HepG2 (cell line): ENCODE results near the gene ETV2. TPM values are rescaled to one million over a fixed set of nuclear protein-coding genes. Genes with fewer than 3 reads are reported as not detected.

Experiments used
- ATAC-seq: fragments of 200-7000 bp; cut with Tn5 transposase; 3 replicates; pipeline ENCODE4 v1.9.1; 2020; ENCODE audit warnings: mild to moderate bottlenecking, moderate library complexity
- BruUV-seq: library from RNA; stranded (reverse); fragments of 400-500 nt; replicated peaks from 2 replicates; lab custom pipeline; 2021; lab: Mats Ljungman, UMichigan
- CTCF ChIA-PET: fragments of 300-600 bp; formaldehyde crosslinking; extraction: SDS; loops from one replicate; lab custom pipeline; 2021; ENCODE audit warnings: low total read pairs, inconsistent platforms, low intra/inter-chr PET ratio; lab: Yijun Ruan, JAX
- POLR2A ChIA-PET: fragments of 350-600 bp; sonication (Branson Sonifier 250); formaldehyde crosslinking; loops from one replicate; lab custom pipeline; 2020; ENCODE audit warnings: antibody characterized with exemption, inconsistent platforms; lab: Yijun Ruan, JAX
- DNase-seq: peaks from one replicate; pipeline ENCODE4 v3.0.0-alpha.2; 2015; ENCODE audit warnings: low spot score
- FAIRE-seq: peaks from 3 replicates; lab custom pipeline; 2011; peaks lifted over from hg19 to GRCh38; lab: Jason Lieb, UNC
- H2AFZ ChIP-seq: one replicate; pipeline ENCODE4 v1.6.1; 2011; ENCODE audit warnings: low read length, inconsistent platforms
- H3K27ac ChIP-seq: fragments of 300-600 bp; 3 replicates; pipeline ENCODE4 v1.8.0; 2011; ENCODE audit warnings: mixed run types, mild to moderate bottlenecking, mixed read lengths, low read length, inconsistent platforms; ENCODE audit not compliant: insufficient read depth; ENCODE audit errors: extremely low read length
- H3K27me3 ChIP-seq, 2 experiments: fragments of 200-600 bp in 1 of 2; 2 replicates in 1 of 2; 3 replicates in 1 of 2; pipeline versions ENCODE4 v1.6.0 to v1.8.0; 2011; ENCODE audit warnings: low read length in 2 of 2, mild to moderate bottlenecking in 2 of 2, moderate library complexity in 2 of 2, inconsistent platforms in 1 of 2; ENCODE audit not compliant: insufficient read depth in 2 of 2, control insufficient read depth in 1 of 2
- H3K36me3 ChIP-seq, 2 experiments: fragments of 200-600 bp in 1 of 2; replicated peaks in 1 of 2; 2 replicates in 1 of 2; 3 replicates in 1 of 2; pipeline versions ENCODE4 v1.5.1 to v1.8.0; 2011; ENCODE audit warnings: low read length in 2 of 2, inconsistent platforms in 1 of 2; ENCODE audit not compliant: insufficient read depth in 2 of 2, control insufficient read depth in 1 of 2
- H3K4me1 ChIP-seq: 2 replicates; pipeline ENCODE4 v1.5.1; 2012; ENCODE audit warnings: low read length, inconsistent platforms; ENCODE audit not compliant: insufficient read depth
- H3K4me2 ChIP-seq: 2 replicates; pipeline ENCODE4 v1.6.0; 2011; ENCODE audit warnings: low read depth, low read length, inconsistent platforms
- H3K4me3 ChIP-seq, 3 experiments: fragments of 200-600 bp in 1 of 3; sonication (generic), shearing (Covaris generic) in 1 of 3; replicated peaks in 1 of 3; 2 replicates each; pipeline ENCODE4 v1.5.1; 2011 to 2016; ENCODE audit warnings: low read length in 3 of 3, inconsistent platforms in 2 of 3, low read depth in 2 of 3, mild to moderate bottlenecking in 2 of 3, control low read depth in 1 of 3, mixed read lengths in 1 of 3; ENCODE audit not compliant: insufficient read depth in 1 of 3
- H3K79me2 ChIP-seq: one replicate; pipeline ENCODE4 v1.6.1; 2011; ENCODE audit warnings: low read length, inconsistent platforms; ENCODE audit not compliant: insufficient read depth
- H3K9ac ChIP-seq: 2 replicates; pipeline ENCODE4 v1.6.0; 2011; ENCODE audit warnings: mild to moderate bottlenecking, low read depth, low read length, inconsistent platforms; ENCODE audit not compliant: insufficient read depth
- H3K9me3 ChIP-seq: 2 replicates; pipeline ENCODE4 v1.5.1; 2012; ENCODE audit warnings: mild to moderate bottlenecking, low read length
- H4K20me1 ChIP-seq: 2 replicates; pipeline ENCODE4 v1.6.0; 2011; ENCODE audit warnings: inconsistent platforms, mild to moderate bottlenecking, low read length, moderate library complexity; ENCODE audit not compliant: insufficient read depth
- AGO1 ChIP-seq: fragments of 200-400 bp; formaldehyde crosslinking; IDR thresholded peaks from 2 replicates; pipeline ENCODE4 v1.6.1; 2017; ENCODE audit warnings: mild to moderate bottlenecking, low read depth, low read length, moderate library complexity; ENCODE audit not compliant: poor library complexity, severe bottlenecking
- FOXO1 ChIP-seq: sonication (generic); formaldehyde crosslinking; IDR thresholded peaks from 2 replicates; pipeline ENCODE4 v1.4.0; 2020; ENCODE audit warnings: missing genetic modification reagents
- HNF4G ChIP-seq, 2 experiments: sonication (generic) in 1 of 2; formaldehyde crosslinking in 1 of 2; IDR thresholded peaks; 2 replicates each; pipeline versions ENCODE4 v1.4.0 to v1.6.1; 2011 to 2020; ENCODE audit warnings: borderline replicate concordance in 2 of 2, low read depth in 2 of 2, mild to moderate bottlenecking in 2 of 2, low read length in 1 of 2, missing genetic modification reagents in 1 of 2, moderate library complexity in 1 of 2
- IRF2 ChIP-seq: IDR thresholded peaks from 2 replicates; pipeline ENCODE4 v1.6.1; 2018; ENCODE audit warnings: missing genetic modification reagents, missing compliant biosample characterization
- KLF13 ChIP-seq: sonication (generic); formaldehyde crosslinking; IDR thresholded peaks from 2 replicates; pipeline ENCODE4 v1.4.0; 2020; ENCODE audit warnings: mild to moderate bottlenecking, missing genetic modification reagents
- MIER3 ChIP-seq: IDR thresholded peaks from 2 replicates; pipeline ENCODE4 v1.6.1; 2016; ENCODE audit warnings: missing compliant biosample characterization, borderline replicate concordance
- MYNN ChIP-seq: sonication (generic); formaldehyde crosslinking; IDR thresholded peaks from 2 replicates; pipeline ENCODE4 v1.4.0; 2020; ENCODE audit warnings: mild to moderate bottlenecking, low read depth, missing genetic modification reagents
- NCOA5 ChIP-seq: sonication (generic); formaldehyde crosslinking; IDR thresholded peaks from 2 replicates; pipeline ENCODE4 v1.4.0; 2020; ENCODE audit warnings: missing genetic modification reagents
- RXRA ChIP-seq: sonication (generic); formaldehyde crosslinking; IDR thresholded peaks from 2 replicates; pipeline ENCODE4 v1.5.1; 2020; ENCODE audit warnings: missing genetic modification reagents
- SNAI1 ChIP-seq: sonication (generic); formaldehyde crosslinking; IDR thresholded peaks from 2 replicates; pipeline ENCODE4 v1.5.0; 2020; ENCODE audit warnings: mild to moderate bottlenecking, missing genetic modification reagents, borderline replicate concordance
- SRSF9 ChIP-seq: fragments of 200-400 bp; formaldehyde crosslinking; IDR thresholded peaks from 2 replicates; pipeline ENCODE4 v1.6.1; 2018; ENCODE audit warnings: borderline replicate concordance, mild to moderate bottlenecking, low read depth, low read length; ENCODE audit not compliant: insufficient read depth, poor library complexity, severe bottlenecking
- ZFP90 ChIP-seq: sonication (generic); formaldehyde crosslinking; IDR thresholded peaks from 2 replicates; pipeline ENCODE4 v1.8.0; 2022; ENCODE audit warnings: missing genetic modification reagents, mild to moderate bottlenecking, inconsistent platforms, borderline replicate concordance
- ZNF121 ChIP-seq: sonication (generic); formaldehyde crosslinking; IDR thresholded peaks from 2 replicates; pipeline ENCODE4 v1.5.0; 2020; ENCODE audit warnings: mild to moderate bottlenecking, missing genetic modification reagents
- ZNF317 ChIP-seq: sonication (generic); formaldehyde crosslinking; IDR thresholded peaks from 2 replicates; pipeline ENCODE4 v1.5.0; 2020; ENCODE audit warnings: mild to moderate bottlenecking, missing genetic modification reagents
- WGBS: methylation state at CpG from one replicate; pipeline ENCODE4 v1.1.6; 2017; ENCODE audit warnings: low lambda C conversion rate; 5-methylcytosine and 5-hydroxymethylcytosine counted together
- in situ Hi-C: cut with HindIII; loops from 2 replicates; pipeline ENCODE4 v1.10.0; 2017; ENCODE audit warnings: low pct_unique_long_range_greater_than_20kb; ENCODE audit not compliant: extremely low pct_ligation_motif_present
- intact Hi-C: fragments of 100-400 bp; cut with micrococcal nuclease; formaldehyde crosslinking; loops from one replicate; pipeline ENCODE4 v1.10.0; 2022; ENCODE audit not compliant: unreplicated experiment
- polyA plus RNA-seq, 8 experiments: library from polyadenylated mRNA; depleted of rRNA in 3 of 8; stranded (reverse) in 7 of 8; unstranded in 1 of 8; fragments of >200 nt; fragmentation: Illumina TruSeq in 4 of 8; extraction: Trizol in 4 of 8; gene quantifications; 2 replicates each; pipeline versions ENCODE4 v1.2.1 to v1.2.3, GENCODE V29; 2011 to 2016; ENCODE audit warnings: low read depth in 4 of 8, missing spikeins in 1 of 8, mixed read lengths in 1 of 8; ENCODE audit not compliant: insufficient read depth in 1 of 8
- total RNA-seq, 5 experiments: library from RNA; depleted of rRNA; stranded (reverse); fragments of >200 nt; fragmentation: Illumina TruSeq; extraction: Trizol; gene quantifications; 2 replicates each; pipeline ENCODE4 v1.2.3, GENCODE V29; 2016; ENCODE audit warnings: low read depth in 1 of 5
- TF ChIP-seq, protein P1 (sequence below): sonication (generic); formaldehyde crosslinking; IDR thresholded peaks from 2 replicates; pipeline ENCODE4 v1.4.0; 2020; ENCODE audit warnings: mild to moderate bottlenecking, missing genetic modification reagents
- TF ChIP-seq, protein P2 (sequence below): sonication (generic); formaldehyde crosslinking; IDR thresholded peaks from 2 replicates; pipeline ENCODE4 v1.4.0; 2020; ENCODE audit warnings: mild to moderate bottlenecking, low read depth, missing genetic modification reagents
- TF ChIP-seq, protein P3 (sequence below): sonication (generic); formaldehyde crosslinking; IDR thresholded peaks from 2 replicates; pipeline ENCODE4 v1.4.0; 2020; ENCODE audit warnings: missing genetic modification reagents, mild to moderate bottlenecking, borderline replicate concordance

ETV2 gene
- total and polyA plus RNA-seq, 2 of the 13 experiments (the other 11 are each of a cell fraction or from before 2014, with no cell fraction given), result 0.07 to 0.20 TPM

DNA sequence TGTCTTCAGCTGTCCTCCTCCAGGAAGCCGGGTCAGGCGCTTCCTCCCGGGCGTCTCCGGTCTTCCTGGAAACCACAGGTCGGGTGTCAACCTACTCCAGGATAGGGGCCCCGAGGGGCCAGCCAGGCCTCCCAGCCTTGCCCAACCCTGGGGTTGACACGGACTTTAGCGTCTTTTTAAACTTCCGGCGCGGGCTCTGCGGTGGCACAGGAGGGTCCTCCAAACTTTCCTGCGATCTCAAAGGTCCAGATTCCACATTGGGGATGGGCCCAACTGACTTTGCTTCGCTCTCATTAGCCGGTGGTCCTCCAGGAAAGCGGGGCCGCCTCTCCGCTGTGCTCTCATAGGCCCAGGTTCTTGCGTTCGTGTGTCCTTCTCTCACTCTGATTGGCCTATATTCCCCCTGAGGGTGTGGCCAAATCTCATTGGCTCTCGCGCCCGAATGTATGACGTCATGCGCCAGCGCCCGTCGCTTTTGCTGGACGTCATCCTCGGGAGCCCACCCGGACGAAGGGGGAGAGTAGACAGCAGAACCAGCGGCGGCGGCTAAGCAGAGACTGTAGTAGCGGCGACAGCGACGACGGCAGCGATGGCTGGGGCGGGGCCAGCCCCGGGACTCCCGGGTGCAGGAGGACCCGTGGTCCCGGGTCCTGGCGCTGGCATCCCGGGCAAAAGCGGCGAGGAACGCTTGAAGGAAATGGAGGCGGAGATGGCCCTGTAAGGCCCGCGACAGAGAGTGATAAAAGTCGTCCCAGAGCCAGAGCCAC is 12.8 kb upstream of the ETV2 start, which contains the start of gene RBM42:
Gene RBM42, plus strand, starts transcription at position 472 of the 767 bp plus-strand sequence. Its CDS starts 118 bp downstream, at position 590.
- ChIA-PET CTCF (no interaction called here), POLR2A (interaction anchor here (1.0 to 1.6 kb wide), 5 partner anchors 14 to 33 kb away, joined by 3 to 4 read pairs (median 4); partner anchors contain the start of genes COX6B1 and HAUS5)
- BruUV-seq, result no TSS peak
- Histone ChIP-seq H3K27me3 (no peaks in the 10 kb centered on the region; a peak in 1 of 5 replicates), H3K9ac (peak within 1 kb of the TSS; percentile 91), H3K9me3 (no peaks in the 10 kb centered on the region), H3K36me3 (peaks cover 16 to 29% of the 10 kb centered on the region in 2 experiments; a peak in 4 of 5 replicates), H3K27ac (peak within 1 kb of the TSS; percentile 90), H2AFZ (no peak within 1 kb of the TSS), H3K4me1 (peaks cover 18% of the 10 kb centered on the region; the same call in 1 of the 2 replicates), H3K4me3 (peak within 1 kb of the TSS; percentile 88 to 94 (median 88)), H3K4me2 (peak within 1 kb of the TSS; percentile 97), H3K79me2 (peaks cover 10% of the 10 kb centered on the region), H4K20me1 (no peaks in the 10 kb centered on the region)
- ATAC-seq, result peak; percentile 99
- DNase-seq, result peak; percentile 99
- FAIRE-seq, result peak; percentile 99
- intact Hi-C loops, result no loop called here
- WGBS, result 0% methylated on average over 25 of the region's 56 CpGs
- in situ Hi-C loops, result no loop called here
- 0 out of 2 replicates have a peak, but pooled peaks have one; percentile 20 for TF ChIP-seq RXRA (CRISPR knock-in tag)
- TF ChIP-seq MYNN, result no peak
- TF ChIP-seq SRSF9, result no peak
- TF ChIP-seq, protein P1, sequence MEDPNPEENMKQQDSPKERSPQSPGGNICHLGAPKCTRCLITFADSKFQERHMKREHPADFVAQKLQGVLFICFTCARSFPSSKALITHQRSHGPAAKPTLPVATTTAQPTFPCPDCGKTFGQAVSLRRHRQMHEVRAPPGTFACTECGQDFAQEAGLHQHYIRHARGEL (CRISPR knock-in tag), result no peak
- TF ChIP-seq SNAI1 (CRISPR knock-in tag), result no peak
- TF ChIP-seq, protein P2, sequence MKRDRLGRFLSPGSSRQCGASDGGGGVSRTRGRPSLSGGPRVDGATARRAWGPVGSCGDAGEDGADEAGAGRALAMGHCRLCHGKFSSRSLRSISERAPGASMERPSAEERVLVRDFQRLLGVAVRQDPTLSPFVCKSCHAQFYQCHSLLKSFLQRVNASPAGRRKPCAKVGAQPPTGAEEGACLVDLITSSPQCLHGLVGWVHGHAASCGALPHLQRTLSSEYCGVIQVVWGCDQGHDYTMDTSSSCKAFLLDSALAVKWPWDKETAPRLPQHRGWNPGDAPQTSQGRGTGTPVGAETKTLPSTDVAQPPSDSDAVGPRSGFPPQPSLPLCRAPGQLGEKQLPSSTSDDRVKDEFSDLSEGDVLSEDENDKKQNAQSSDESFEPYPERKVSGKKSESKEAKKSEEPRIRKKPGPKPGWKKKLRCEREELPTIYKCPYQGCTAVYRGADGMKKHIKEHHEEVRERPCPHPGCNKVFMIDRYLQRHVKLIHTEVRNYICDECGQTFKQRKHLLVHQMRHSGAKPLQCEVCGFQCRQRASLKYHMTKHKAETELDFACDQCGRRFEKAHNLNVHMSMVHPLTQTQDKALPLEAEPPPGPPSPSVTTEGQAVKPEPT (CRISPR knock-in tag), result no peak; the same call in 1 of the 2 replicates
- TF ChIP-seq, protein P3, sequence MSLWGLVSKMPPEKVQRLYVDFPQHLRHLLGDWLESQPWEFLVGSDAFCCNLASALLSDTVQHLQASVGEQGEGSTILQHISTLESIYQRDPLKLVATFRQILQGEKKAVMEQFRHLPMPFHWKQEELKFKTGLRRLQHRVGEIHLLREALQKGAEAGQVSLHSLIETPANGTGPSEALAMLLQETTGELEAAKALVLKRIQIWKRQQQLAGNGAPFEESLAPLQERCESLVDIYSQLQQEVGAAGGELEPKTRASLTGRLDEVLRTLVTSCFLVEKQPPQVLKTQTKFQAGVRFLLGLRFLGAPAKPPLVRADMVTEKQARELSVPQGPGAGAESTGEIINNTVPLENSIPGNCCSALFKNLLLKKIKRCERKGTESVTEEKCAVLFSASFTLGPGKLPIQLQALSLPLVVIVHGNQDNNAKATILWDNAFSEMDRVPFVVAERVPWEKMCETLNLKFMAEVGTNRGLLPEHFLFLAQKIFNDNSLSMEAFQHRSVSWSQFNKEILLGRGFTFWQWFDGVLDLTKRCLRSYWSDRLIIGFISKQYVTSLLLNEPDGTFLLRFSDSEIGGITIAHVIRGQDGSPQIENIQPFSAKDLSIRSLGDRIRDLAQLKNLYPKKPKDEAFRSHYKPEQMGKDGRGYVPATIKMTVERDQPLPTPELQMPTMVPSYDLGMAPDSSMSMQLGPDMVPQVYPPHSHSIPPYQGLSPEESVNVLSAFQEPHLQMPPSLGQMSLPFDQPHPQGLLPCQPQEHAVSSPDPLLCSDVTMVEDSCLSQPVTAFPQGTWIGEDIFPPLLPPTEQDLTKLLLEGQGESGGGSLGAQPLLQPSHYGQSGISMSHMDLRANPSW (CRISPR knock-in tag), result no peak
- TF ChIP-seq ZNF121, result no peak
- TF ChIP-seq NCOA5 (CRISPR knock-in tag), result no peak
- TF ChIP-seq ZFP90 (CRISPR knock-in tag), result peak; percentile 75
- peak; percentile 40; the same call in 1 of the 2 replicates for TF ChIP-seq HNF4G (IDR thresholded peaks at IDR 0.05; ENCODE audit: borderline replicate concordance, low read depth, low read length)
- TF ChIP-seq HNF4G (CRISPR knock-in tag; IDR thresholded peaks at IDR 0.05; ENCODE audit: borderline replicate concordance, low read depth), result no peak
- no peak for TF ChIP-seq AGO1
- TF ChIP-seq KLF13 (CRISPR knock-in tag), result no peak
- TF ChIP-seq FOXO1, result no peak
- no peak; the same call in 1 of the 2 replicates for TF ChIP-seq ZNF317 (CRISPR knock-in tag)
- TF ChIP-seq MIER3 (CRISPR knock-in tag), result peak; percentile 66; the same call in 1 of the 2 replicates
- TF ChIP-seq IRF2 (CRISPR knock-in tag), result peak; percentile 90
